WTC11 (cell line): ENCODE measurements around the gene RNF115.

ENCODE experiments used
- CTCF ChIP-seq: fragments of 200-600 bp; IDR thresholded peaks from 2 replicates; pipeline ENCODE4 v1.8.0; 2022; ENCODE audit warnings: antibody characterized with exemption
- ETV6 ChIP-seq: sonication (generic); formaldehyde crosslinking; IDR thresholded peaks from 2 replicates; pipeline ENCODE4 v1.8.1; 2022; ENCODE audit warnings: mild to moderate bottlenecking, missing genetic modification reagents
- FOXP4 ChIP-seq: sonication (generic); formaldehyde crosslinking; IDR thresholded peaks from 2 replicates; pipeline ENCODE4 v1.8.0; 2022; ENCODE audit warnings: mild to moderate bottlenecking, missing genetic modification reagents
- GABPB1 ChIP-seq: sonication (generic); formaldehyde crosslinking; IDR thresholded peaks from 2 replicates; pipeline ENCODE4 v1.8.1; 2023; ENCODE audit warnings: mild to moderate bottlenecking, missing genetic modification reagents
- HMGA2 ChIP-seq: fragments of 250-450 bp; sonication (Bioruptor Pico); IDR thresholded peaks from 2 replicates; pipeline ENCODE4 v1.4.0; 2021; ENCODE audit warnings: mild to moderate bottlenecking, moderate library complexity
- NR2C2 ChIP-seq: sonication (generic); formaldehyde crosslinking; IDR thresholded peaks from 2 replicates; pipeline ENCODE4 v1.8.0; 2022; ENCODE audit warnings: mild to moderate bottlenecking, missing genetic modification reagents
- SP1 ChIP-seq: sonication (generic); formaldehyde crosslinking; conservative IDR thresholded peaks from 2 replicates; pipeline ENCODE4 v1.8.1; 2022; ENCODE audit warnings: missing genetic modification reagents
- TCF7 ChIP-seq: sonication (generic); formaldehyde crosslinking; IDR thresholded peaks from 2 replicates; pipeline ENCODE4 v1.8.0; 2022; ENCODE audit warnings: mild to moderate bottlenecking, low read depth, missing genetic modification reagents, moderate library complexity
- TP53 ChIP-seq: sonication (generic); formaldehyde crosslinking; IDR thresholded peaks from 2 replicates; pipeline ENCODE4 v1.8.1; 2023; ENCODE audit warnings: mild to moderate bottlenecking, missing genetic modification reagents
- USF2 ChIP-seq: sonication (generic); formaldehyde crosslinking; IDR thresholded peaks from 2 replicates; pipeline ENCODE4 v1.8.1; 2023; ENCODE audit warnings: mild to moderate bottlenecking, missing genetic modification reagents, moderate library complexity
- ZNF121 ChIP-seq: sonication (generic); formaldehyde crosslinking; IDR thresholded peaks from 2 replicates; pipeline ENCODE4 v1.8.0; 2023; ENCODE audit warnings: missing genetic modification reagents
- ZNF138 ChIP-seq: sonication (generic); formaldehyde crosslinking; conservative IDR thresholded peaks from 2 replicates; pipeline ENCODE4 v1.8.1; 2022; ENCODE audit warnings: mild to moderate bottlenecking, moderate library complexity, missing genetic modification reagents

- no peak for TF ChIP-seq SP1 (CRISPR knock-in tag)
- TF ChIP-seq ETV6 (CRISPR knock-in tag), result no peak
- no peak for TF ChIP-seq CTCF
- TF ChIP-seq NR2C2 (CRISPR knock-in tag), result no peak
- no peak for TF ChIP-seq GABPB1 (CRISPR knock-in tag)
- TF ChIP-seq ZNF138 (CRISPR knock-in tag), result no peak
- TF ChIP-seq ZNF121 (CRISPR knock-in tag), result no peak
- no peak for TF ChIP-seq HMGA2
- no peak for TF ChIP-seq TCF7
- no peak for TF ChIP-seq TP53 (CRISPR knock-in tag)
- TF ChIP-seq FOXP4 (CRISPR knock-in tag), result no peak
- TF ChIP-seq USF2 (CRISPR knock-in tag), result no peak
Measured at GRCh38 chr1:145788580-145788979, 35.3 kb downstream of the RNF115 start.
